Measurements from ENCODE around the gene RABL3. TPM values are rescaled to one million over a fixed set of nuclear protein-coding genes. Genes with fewer than 3 reads are reported as not detected.
A peak's percentile ranks its signal among the peaks of the same experiment; 100 is the strongest.

The RABL3 gene
- total and polyA plus RNA-seq, 2 of the 13 experiments (the other 11 are each of a cell fraction or from before 2014, with no cell fraction given): 4.8 to 31.9 TPM

- no peak for TF ChIP-seq ZBTB37 (CRISPR knock-in tag; IDR thresholded peaks at IDR 0.05)
- TF ChIP-seq E2F5 (CRISPR knock-in tag; conservative IDR thresholded peaks at IDR 0.05): no peak
- TF ChIP-seq HNRNPLL (IDR thresholded peaks at IDR 0.05; ENCODE audit: low read depth, low read length, poor library complexity, severe bottlenecking): no peak
- no peak for TF ChIP-seq MED8 (CRISPR knock-in tag; IDR thresholded peaks at IDR 0.05; ENCODE audit: insufficient replicate concordance)
- TF ChIP-seq ZFP36 (IDR thresholded peaks at IDR 0.05; ENCODE audit: borderline replicate concordance, low read depth, low read length, partially characterized antibody): no peak
- TF ChIP-seq ETV6 (CRISPR knock-in tag; conservative IDR thresholded peaks at IDR 0.05): no peak
- TF ChIP-seq TFAP4 (IDR thresholded peaks at IDR 0.05; ENCODE audit: borderline replicate concordance, low read depth): peak; percentile 88
- TF ChIP-seq MAFK (conservative IDR thresholded peaks at IDR 0.05 in 1 of 2, IDR thresholded peaks at IDR 0.05 in 1 of 2; ENCODE audit: low read length in 2 of 2): peak; percentile 71 to 92
- no peak for TF ChIP-seq BORCS8-MEF2B (CRISPR knock-in tag; IDR thresholded peaks at IDR 0.05)
- TF ChIP-seq BCL6 (CRISPR knock-in tag; IDR thresholded peaks at IDR 0.05): no peak
- no peak for TF ChIP-seq SP2 (CRISPR knock-in tag; IDR thresholded peaks at IDR 0.05)
- no peak for TF ChIP-seq MIER2 (CRISPR knock-in tag; IDR thresholded peaks at IDR 0.05)
- TF ChIP-seq, protein P1, sequence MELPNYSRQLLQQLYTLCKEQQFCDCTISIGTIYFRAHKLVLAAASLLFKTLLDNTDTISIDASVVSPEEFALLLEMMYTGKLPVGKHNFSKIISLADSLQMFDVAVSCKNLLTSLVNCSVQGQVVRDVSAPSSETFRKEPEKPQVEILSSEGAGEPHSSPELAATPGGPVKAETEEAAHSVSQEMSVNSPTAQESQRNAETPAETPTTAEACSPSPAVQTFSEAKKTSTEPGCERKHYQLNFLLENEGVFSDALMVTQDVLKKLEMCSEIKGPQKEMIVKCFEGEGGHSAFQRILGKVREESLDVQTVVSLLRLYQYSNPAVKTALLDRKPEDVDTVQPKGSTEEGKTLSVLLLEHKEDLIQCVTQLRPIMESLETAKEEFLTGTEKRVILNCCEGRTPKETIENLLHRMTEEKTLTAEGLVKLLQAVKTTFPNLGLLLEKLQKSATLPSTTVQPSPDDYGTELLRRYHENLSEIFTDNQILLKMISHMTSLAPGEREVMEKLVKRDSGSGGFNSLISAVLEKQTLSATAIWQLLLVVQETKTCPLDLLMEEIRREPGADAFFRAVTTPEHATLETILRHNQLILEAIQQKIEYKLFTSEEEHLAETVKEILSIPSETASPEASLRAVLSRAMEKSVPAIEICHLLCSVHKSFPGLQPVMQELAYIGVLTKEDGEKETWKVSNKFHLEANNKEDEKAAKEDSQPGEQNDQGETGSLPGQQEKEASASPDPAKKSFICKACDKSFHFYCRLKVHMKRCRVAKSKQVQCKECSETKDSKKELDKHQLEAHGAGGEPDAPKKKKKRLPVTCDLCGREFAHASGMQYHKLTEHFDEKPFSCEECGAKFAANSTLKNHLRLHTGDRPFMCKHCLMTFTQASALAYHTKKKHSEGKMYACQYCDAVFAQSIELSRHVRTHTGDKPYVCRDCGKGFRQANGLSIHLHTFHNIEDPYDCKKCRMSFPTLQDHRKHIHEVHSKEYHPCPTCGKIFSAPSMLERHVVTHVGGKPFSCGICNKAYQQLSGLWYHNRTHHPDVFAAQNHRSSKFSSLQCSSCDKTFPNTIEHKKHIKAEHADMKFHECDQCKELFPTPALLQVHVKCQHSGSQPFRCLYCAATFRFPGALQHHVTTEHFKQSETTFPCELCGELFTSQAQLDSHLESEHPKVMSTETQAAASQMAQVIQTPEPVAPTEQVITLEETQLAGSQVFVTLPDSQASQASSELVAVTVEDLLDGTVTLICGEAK (IDR thresholded peaks at IDR 0.05): peak; percentile 84
- TF ChIP-seq, protein P1 (CRISPR knock-in tag; IDR thresholded peaks at IDR 0.05): peak; percentile 75; the same call in 1 of the 2 replicates
- TF ChIP-seq TFDP1 (CRISPR knock-in tag; IDR thresholded peaks at IDR 0.05; ENCODE audit: borderline replicate concordance): no peak
- TF ChIP-seq SMARCC2 (IDR thresholded peaks at IDR 0.05): 0 out of 2 replicates have a peak, but pooled peaks have one; percentile 19
Observed at GRCh38 chr3:120693439-120694171, 48.7 kb downstream of the RABL3 start (continued).

Data from HepG2 (cell line).